Common myeloid progenitor, CD34-positive (primary cell): ENCODE data around the gene ZGRF1.
"Not testable (repeated sequence)": the region's sequence is repeated elsewhere in the genome, so short reads cannot be mapped to it uniquely, and the experiment has no call there.

Experiments
- CTCF ChIA-PET: fragments of 350-600 bp; sonication (Branson Sonifier 250); formaldehyde crosslinking; loops from one replicate; lab custom pipeline; 2021; ENCODE audit warnings: antibody characterized with exemption; lab: Charles Lee
- POLR2A ChIA-PET: fragments of 350-600 bp; sonication (Branson Sonifier 250); formaldehyde crosslinking; loops from one replicate; lab custom pipeline; 2021; ENCODE audit warnings: antibody characterized with exemption; lab: Charles Lee
- DNase-seq, 3 donors: peaks; one replicate each; pipeline versions ENCODE4 v3.0.0 to v3.0.0-alpha.2; 2013
- H3K27ac ChIP-seq, 2 experiments: 1 replicate in 1 of 2; 2 replicates in 1 of 2; pipeline ENCODE4 v1.7.0; 2013; ENCODE audit warnings: inconsistent platforms in 2 of 2, low read length in 2 of 2, mild to moderate bottlenecking in 2 of 2, low read depth in 1 of 2, moderate library complexity in 1 of 2; ENCODE audit not compliant: severe bottlenecking in 2 of 2, insufficient read depth in 1 of 2, poor library complexity in 1 of 2
- H3K27me3 ChIP-seq, 5 experiments: replicated peaks in 2 of 5; 1 replicate in 3 of 5; 2 replicates in 2 of 5; pipeline versions ENCODE4 v1.6.1 to v1.7.0; 2013; ENCODE audit warnings: low read length in 4 of 5, mild to moderate bottlenecking in 2 of 5, moderate library complexity in 2 of 5, inconsistent platforms in 1 of 5; ENCODE audit not compliant: insufficient read depth in 5 of 5, control insufficient read depth in 4 of 5
- H3K36me3 ChIP-seq, 4 experiments: 1 replicate in 2 of 4; 2 replicates in 2 of 4; pipeline versions ENCODE4 v1.6.1 to v1.7.0; 2013; ENCODE audit warnings: low read length in 3 of 4, control low read depth in 1 of 4, mild to moderate bottlenecking in 1 of 4; ENCODE audit not compliant: control insufficient read depth in 4 of 4, insufficient read depth in 4 of 4
- H3K4me1 ChIP-seq, 4 experiments: 1 replicate in 3 of 4; 2 replicates in 1 of 4; pipeline versions ENCODE4 v1.6.1 to v1.7.1; 2013; ENCODE audit warnings: low read length in 3 of 4, mild to moderate bottlenecking in 3 of 4, control low read depth in 1 of 4, inconsistent platforms in 1 of 4, moderate library complexity in 1 of 4; ENCODE audit not compliant: control insufficient read depth in 4 of 4, insufficient read depth in 4 of 4; ENCODE audit errors: control extremely low read depth in 1 of 4
- H3K4me3 ChIP-seq, 7 experiments: 1 replicate in 4 of 7; 2 replicates in 3 of 7; pipeline versions ENCODE4 v1.5.1 to v1.7.0; 2013; ENCODE audit warnings: mild to moderate bottlenecking in 7 of 7, low read length in 6 of 7, moderate library complexity in 6 of 7, inconsistent platforms in 2 of 7, low read depth in 2 of 7, control low read depth in 1 of 7; ENCODE audit not compliant: insufficient read depth in 4 of 7, control insufficient read depth in 1 of 7; ENCODE audit errors: extremely low read depth in 1 of 7
- H3K9me3 ChIP-seq, 5 experiments: 1 replicate in 4 of 5; 2 replicates in 1 of 5; pipeline versions ENCODE4 v1.6.1 to v1.7.1; 2013; ENCODE audit warnings: low read length in 4 of 5, mild to moderate bottlenecking in 2 of 5, inconsistent platforms in 1 of 5, low read depth in 1 of 5, moderate library complexity in 1 of 5; ENCODE audit not compliant: control insufficient read depth in 4 of 5, insufficient read depth in 2 of 5; ENCODE audit errors: control extremely low read depth in 1 of 5
- WGBS: methylation state at CpG from one replicate; pipeline ENCODE4 v1.1.5; 2013; ENCODE audit not compliant: insufficient coverage; 5-methylcytosine and 5-hydroxymethylcytosine counted together

Gene ZGRF1

DNA sequence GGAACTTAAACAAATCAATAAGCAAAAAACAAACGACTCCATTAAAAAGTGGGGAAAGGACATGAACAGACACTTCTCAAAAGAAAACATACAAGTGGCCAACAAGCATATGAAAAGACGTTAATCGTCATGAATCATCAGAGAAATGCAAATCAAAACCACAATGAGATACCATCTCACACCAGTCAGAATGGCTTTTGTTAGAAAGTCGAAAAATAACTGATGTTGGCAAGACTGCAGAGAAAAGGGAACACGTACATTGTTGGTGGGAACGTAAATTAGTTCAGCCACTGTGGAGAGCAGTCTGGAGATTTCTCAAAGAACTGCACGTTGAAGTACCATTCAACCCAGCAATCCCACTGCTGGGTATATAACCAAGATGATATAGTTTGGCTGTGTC is 144.4 kb downstream of the ZGRF1 start:
- Histone ChIP-seq H3K27me3 (peaks cover 0 to 4% (median 0%) of the 10 kb centered on the region in 5 experiments), H3K4me3 (no peak overlapping the region), H3K27ac (no peak overlapping the region), H3K36me3 (no peaks in the 10 kb centered on the region), H3K4me1 (no peaks in the 10 kb centered on the region), H3K9me3 (peaks cover 0 to 11% (median 4%) of the 10 kb centered on the region in 5 experiments)
- WGBS = 100% methylated on average over 1 of the region's 7 CpGs
- POLR2A ChIA-PET = no interaction called here
- DNase-seq = no peak
- CTCF ChIA-PET = no interaction called here

DNA sequence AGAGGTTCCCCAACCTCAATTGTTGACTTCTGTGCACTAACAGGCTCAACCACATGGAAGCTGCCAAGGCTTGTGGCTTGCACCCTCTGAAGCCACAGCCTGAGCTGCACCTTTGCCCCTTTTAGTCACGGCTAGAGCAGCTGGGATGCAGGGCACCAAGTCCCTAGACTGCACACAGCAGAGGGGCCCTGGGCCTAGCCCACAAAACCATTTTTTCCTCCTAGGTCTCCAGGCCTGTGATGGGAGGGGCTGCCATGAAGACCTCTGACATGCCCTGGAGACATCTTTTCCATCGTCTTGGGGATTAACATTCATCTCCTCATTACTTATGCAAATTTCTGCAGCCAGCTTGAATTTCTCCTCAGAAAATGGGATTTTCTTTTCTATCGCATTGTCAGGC is 145.9 kb downstream of the ZGRF1 start:
- 94% methylated on average over 3 of the region's 3 CpGs for WGBS
- DNase-seq, POLR2A ChIA-PET, H3K27ac ChIP-seq, H3K36me3 ChIP-seq, H3K27me3 ChIP-seq, H3K4me3 ChIP-seq, H3K4me1 ChIP-seq: not testable (repeated sequence)
- CTCF ChIA-PET = interaction anchor here (1.2 kb wide), 1 partner anchor 37 kb away, joined by 3 read pairs; no protein-coding TSS in a partner anchor
- H3K9me3 ChIP-seq = peaks cover 0 to 11% (median 4%) of the 10 kb centered on the region in 5 experiments
